22Rv1 (cell line): ENCODE results near the gene FKBP10.

Experiments
- H3K27ac ChIP-seq: fragments of 450-650 bp; 2 replicates; pipeline ENCODE4 v1.5.1; 2017
- CTCF ChIP-seq: fragments of 450-650 bp; IDR thresholded peaks from 2 replicates; pipeline ENCODE4 v1.5.1; 2017; ENCODE audit warnings: mild to moderate bottlenecking
- ZFX ChIP-seq: fragments of 450-650 bp; IDR thresholded peaks from 2 replicates; pipeline ENCODE4 v1.6.1; 2017; ENCODE audit warnings: antibody characterized with exemption, borderline replicate concordance

Gene FKBP10

GRCh38 chr17:41816637-41817320 is 4.0 kb downstream of the FKBP10 start:
- TF ChIP-seq CTCF, result no peak
- no peak for TF ChIP-seq ZFX
- H3K27ac ChIP-seq, result no peak overlapping the region

- no peak for TF ChIP-seq ZFX
- TF ChIP-seq CTCF, result no peak
- H3K27ac ChIP-seq, result no peak overlapping the region
Measured at GRCh38 chr17:41818024-41818423, 5.2 kb downstream of the FKBP10 start.

GRCh38 chr17:41821776-41822175 is 9.0 kb downstream of the FKBP10 start:
- no peak overlapping the region for H3K27ac ChIP-seq
- no peak for TF ChIP-seq ZFX

- TF ChIP-seq ZFX, result no peak
- no peak for TF ChIP-seq CTCF
- H3K27ac ChIP-seq, result no peak overlapping the region
Measured at GRCh38 chr17:41822216-41823140, 9.7 kb downstream of the FKBP10 start.

- TF ChIP-seq CTCF (no peak), ZFX (no peak)
- H3K27ac ChIP-seq, result no peak overlapping the region
Measured at GRCh38 chr17:41823141-41823524, 10.3 kb downstream of the FKBP10 start.

- H3K27ac ChIP-seq, result no peak overlapping the region
- no peak for TF ChIP-seq ZFX
- TF ChIP-seq CTCF, result no peak
Measured at GRCh38 chr17:41823580-41823979, 10.8 kb downstream of the FKBP10 start.

GRCh38 chr17:41824086-41824485 is 11.3 kb downstream of the FKBP10 start:
- TF ChIP-seq CTCF (no peak), ZFX (no peak)
- H3K27ac ChIP-seq, result no peak overlapping the region
